Measurements from ENCODE around the gene DOK3. TPM values are rescaled to one million over a fixed set of nuclear protein-coding genes. Genes with fewer than 3 reads are reported as not detected.

The DOK3 gene
- total and polyA plus RNA-seq, 10 of the 15 experiments (the other 5 are each of a cell fraction or from before 2014, with no cell fraction given) = 6.6 to 107 (median 52.1) TPM

DNA sequence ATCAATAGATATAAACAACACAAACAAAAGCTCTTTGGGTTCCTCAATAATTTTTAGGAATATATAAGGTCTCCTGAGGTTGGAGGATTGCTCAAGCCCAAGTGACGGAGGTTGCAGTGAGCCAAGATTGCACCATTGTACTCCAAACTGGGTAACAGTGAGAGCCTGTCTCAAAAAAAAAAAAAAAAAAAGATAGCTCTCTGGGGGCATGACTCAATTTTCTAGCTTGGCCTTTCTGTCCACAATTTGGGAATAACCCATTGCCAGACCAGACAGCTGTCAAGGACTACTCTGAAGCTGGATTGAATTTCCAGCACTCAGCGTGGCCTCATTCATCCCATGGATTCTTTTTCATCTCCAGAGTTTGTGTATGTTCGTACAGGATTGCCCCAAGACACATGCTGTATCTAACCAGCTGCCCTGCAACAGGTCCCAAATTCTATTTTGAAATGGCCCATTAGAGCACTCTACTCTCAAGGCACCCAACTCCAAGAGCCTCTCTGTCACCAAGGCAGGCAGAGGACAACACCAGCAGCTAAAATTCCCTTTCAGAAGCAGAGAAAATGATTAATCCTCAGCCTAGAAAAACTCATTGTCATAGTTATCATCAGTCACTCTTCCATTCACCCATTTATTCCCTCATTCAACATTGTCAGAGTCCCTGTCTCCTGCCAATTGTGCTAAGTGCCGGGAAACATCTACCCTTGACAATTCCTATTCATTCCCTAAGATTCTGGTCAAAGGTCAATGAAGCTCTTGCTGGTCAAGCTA is 36.0 kb upstream of the DOK3 start:
- H3K4me1 ChIP-seq (ENCODE audit: control insufficient read depth, insufficient read depth, low read length) = no peaks in the 10 kb centered on the region
- RAD21 ChIA-PET (ENCODE audit: unreplicated experiment) = interaction anchor here (0.6 to 1.6 kb wide), 2 partner anchors 25 to 62 kb away, joined by 3 read pairs; no protein-coding TSS in a partner anchor
- H3K27me3 ChIP-seq (replicated peaks in 1 of 2; ENCODE audit: control insufficient read depth in 2 of 2, insufficient read depth in 2 of 2, low read length in 1 of 2) = no peaks in the 10 kb centered on the region
- no peak for TF ChIP-seq CREM (IDR thresholded peaks at IDR 0.05; ENCODE audit: low read depth)
- TF ChIP-seq EGR1 (IDR thresholded peaks at IDR 0.05; ENCODE audit: borderline replicate concordance in 1 of 2, low read depth in 2 of 2, low read length in 2 of 2) = no peak
- TF ChIP-seq, protein P1, sequence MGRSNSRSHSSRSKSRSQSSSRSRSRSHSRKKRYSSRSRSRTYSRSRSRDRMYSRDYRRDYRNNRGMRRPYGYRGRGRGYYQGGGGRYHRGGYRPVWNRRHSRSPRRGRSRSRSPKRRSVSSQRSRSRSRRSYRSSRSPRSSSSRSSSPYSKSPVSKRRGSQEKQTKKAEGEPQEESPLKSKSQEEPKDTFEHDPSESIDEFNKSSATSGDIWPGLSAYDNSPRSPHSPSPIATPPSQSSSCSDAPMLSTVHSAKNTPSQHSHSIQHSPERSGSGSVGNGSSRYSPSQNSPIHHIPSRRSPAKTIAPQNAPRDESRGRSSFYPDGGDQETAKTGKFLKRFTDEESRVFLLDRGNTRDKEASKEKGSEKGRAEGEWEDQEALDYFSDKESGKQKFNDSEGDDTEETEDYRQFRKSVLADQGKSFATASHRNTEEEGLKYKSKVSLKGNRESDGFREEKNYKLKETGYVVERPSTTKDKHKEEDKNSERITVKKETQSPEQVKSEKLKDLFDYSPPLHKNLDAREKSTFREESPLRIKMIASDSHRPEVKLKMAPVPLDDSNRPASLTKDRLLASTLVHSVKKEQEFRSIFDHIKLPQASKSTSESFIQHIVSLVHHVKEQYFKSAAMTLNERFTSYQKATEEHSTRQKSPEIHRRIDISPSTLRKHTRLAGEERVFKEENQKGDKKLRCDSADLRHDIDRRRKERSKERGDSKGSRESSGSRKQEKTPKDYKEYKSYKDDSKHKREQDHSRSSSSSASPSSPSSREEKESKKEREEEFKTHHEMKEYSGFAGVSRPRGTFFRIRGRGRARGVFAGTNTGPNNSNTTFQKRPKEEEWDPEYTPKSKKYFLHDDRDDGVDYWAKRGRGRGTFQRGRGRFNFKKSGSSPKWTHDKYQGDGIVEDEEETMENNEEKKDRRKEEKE (IDR thresholded peaks at IDR 0.05) = no peak
- TF ChIP-seq ETV6 (conservative IDR thresholded peaks at IDR 0.05 in 1 of 2, IDR thresholded peaks at IDR 0.05 in 1 of 2; ENCODE audit: borderline replicate concordance in 1 of 2, low read depth in 1 of 2) = no peak
- no peak for TF ChIP-seq LARP7 (IDR thresholded peaks at IDR 0.05)
- no peak for TF ChIP-seq MXI1 (IDR thresholded peaks at IDR 0.05; ENCODE audit: low read depth, low read length)
- TF ChIP-seq ZBED1 (IDR thresholded peaks at IDR 0.05; ENCODE audit: borderline replicate concordance) = no peak
- TF ChIP-seq CEBPB (IDR thresholded peaks at IDR 0.05; ENCODE audit: borderline replicate concordance in 1 of 2, low read depth in 2 of 2, low read length in 2 of 2) = no peak
- no peak for TF ChIP-seq FOXK2 (IDR thresholded peaks at IDR 0.05)
- H3K79me2 ChIP-seq (ENCODE audit: control insufficient read depth, insufficient read depth, low read length) = peaks cover 4% of the 10 kb centered on the region
- DNase-seq (ENCODE audit: low read depth, low spot score) (no peak), FAIRE-seq (no peak), ATAC-seq (no peak)
- CTCF ChIA-PET = interaction anchor here (0.9 to 1.7 kb wide), 3 partner anchors 36 to 525 kb away, joined by 3 to 4 read pairs (median 3); partner anchors contain the start of gene DOK3
- no peak overlapping the region for H2AFZ ChIP-seq (ENCODE audit: control insufficient read depth, low read depth, low read length)
- no TSS peak for BruUV-seq (replicated peaks)
- 93% methylated on average over 4 of the region's 4 CpGs for WGBS (ENCODE audit: insufficient coverage, insufficient replicate concordance, low lambda C conversion rate, missing lambda C conversion rate)
- no peak overlapping the region for H3K4me2 ChIP-seq (ENCODE audit: control insufficient read depth, insufficient read depth)
- no peak overlapping the region for H3K4me3 ChIP-seq
- H3K36me3 ChIP-seq (ENCODE audit: control insufficient read depth in 2 of 2, insufficient read depth in 2 of 2, low read length in 1 of 2) = peaks cover 0 to 9% of the 10 kb centered on the region in 2 experiments; a peak in 1 of 4 replicates
- intact Hi-C loops (cut with micrococcal nuclease; ENCODE audit: unreplicated experiment) (no loop called here), in situ Hi-C loops (cut with MboI) (no loop called here)
- POLR2A ChIA-PET = interaction anchor here (0.7 kb wide), 3 partner anchors 12 to 610 kb away, joined by 3 to 7 read pairs (median 7); no protein-coding TSS in a partner anchor
- no peaks in the 10 kb centered on the region for H4K20me1 ChIP-seq (ENCODE audit: control insufficient read depth, insufficient read depth)
- SMC1A ChIA-PET (ENCODE audit: uncharacterized antibody, unreplicated experiment) = interaction anchor here (1.2 to 1.6 kb wide), 3 partner anchors 13 to 74 kb away, joined by 3 read pairs; no protein-coding TSS in a partner anchor
- no peak overlapping the region for H3K27ac ChIP-seq (ENCODE audit: control insufficient read depth, insufficient read depth)
- no peak overlapping the region for H3K9ac ChIP-seq (ENCODE audit: control insufficient read depth, insufficient read depth, low read length)
- no peaks in the 10 kb centered on the region for H3K9me3 ChIP-seq (replicated peaks; ENCODE audit: control insufficient read depth, insufficient read depth, low read length)

Data from GM12878 (cell line).